Suprapubic skin (tissue), 4 donors: Measurements from ENCODE around the gene DCTN2. TPM values are rescaled to one million over a fixed set of nuclear protein-coding genes. Genes with fewer than 3 reads are reported as not detected.

Experiments used
- DNase-seq, 2 donors: peaks; one replicate each; pipeline ENCODE4 v3.0.0-alpha.2; 2019; ENCODE audit warnings: low spot score in 2 of 2
- H3K27ac ChIP-seq: fragments of 200-600 bp; sonication (generic); one replicate; pipeline ENCODE4 v1.5.1; 2019
- H3K27me3 ChIP-seq: fragments of 200-600 bp; sonication (generic); one replicate; pipeline ENCODE4 v1.5.1; 2019
- H3K36me3 ChIP-seq: fragments of 200-600 bp; sonication (generic); one replicate; pipeline ENCODE4 v1.5.1; 2019
- H3K4me1 ChIP-seq: fragments of 200-600 bp; sonication (generic); one replicate; pipeline ENCODE4 v1.5.1; 2019
- H3K4me3 ChIP-seq: fragments of 200-600 bp; sonication (generic); one replicate; pipeline ENCODE4 v1.5.1; 2019; ENCODE audit warnings: mild to moderate bottlenecking
- H3K9me3 ChIP-seq: fragments of 200-600 bp; sonication (generic); one replicate; pipeline ENCODE4 v1.5.1; 2019
- CTCF ChIP-seq, 2 donors: fragments of 200-600 bp in 1 of 2; fragments of 450-650 bp in 1 of 2; sonication (generic) in 1 of 2; IDR thresholded peaks; one replicate each; pipeline ENCODE4 v1.5.1; 2016 to 2019; ENCODE audit warnings: antibody characterized with exemption in 2 of 2, mild to moderate bottlenecking in 1 of 2, moderate library complexity in 1 of 2
- EP300 ChIP-seq: sonication (generic); formaldehyde crosslinking; IDR thresholded peaks from one replicate; pipeline ENCODE4 v1.6.1; 2017; ENCODE audit warnings: antibody characterized with exemption
- POLR2A ChIP-seq, 2 donors: fragments of 450-650 bp; IDR thresholded peaks; one replicate each; pipeline ENCODE4 v1.6.1; 2017; ENCODE audit warnings: antibody characterized with exemption in 2 of 2, mild to moderate bottlenecking in 2 of 2, moderate library complexity in 2 of 2
- POLR2AphosphoS5 ChIP-seq, 3 donors: sonication (generic); formaldehyde crosslinking; IDR thresholded peaks; one replicate each; pipeline ENCODE4 v1.6.1; 2017; ENCODE audit warnings: antibody characterized with exemption in 3 of 3
- WGBS: methylation state at CpG from one replicate; pipeline ENCODE4 v1.1.5; 2018; 5-methylcytosine and 5-hydroxymethylcytosine counted together
- total RNA-seq, 4 donors: library from RNA; depleted of rRNA; stranded (reverse); fragments of >200 nt; gene quantifications; one replicate each; pipeline ENCODE4 v1.1.0, GENCODE V29; 2016

Gene DCTN2
- 100 to 1,000 TPM; 152 to 242 (median 185) TPM for total RNA-seq

- WGBS: 0% methylated on average over 23 of the region's 56 CpGs
Measured at GRCh38 chr12:57546438-57547287, at the start of gene DCTN2. TSS of gene DCTN2 (minus strand) at chr12:57547192. CDS start at chr12:57547063, 129 bp downstream.

GRCh38 chr12:57593187-57593586 lies 46.2 kb upstream of the DCTN2 start:
- H3K9me3 ChIP-seq: no peaks in the 10 kb centered on the region
- peaks cover 27% of the 10 kb centered on the region for H3K4me1 ChIP-seq
- peaks cover 35% of the 10 kb centered on the region for H3K36me3 ChIP-seq
- H3K27me3 ChIP-seq: peaks cover 2% of the 10 kb centered on the region
- TF ChIP-seq POLR2AphosphoS5 (IDR thresholded peaks at IDR 0.05) (no peak), CTCF (IDR thresholded peaks at IDR 0.05) (no peak), POLR2A (IDR thresholded peaks at IDR 0.05) (no peak), EP300 (no peak)
- no peak for DNase-seq
- H3K27ac ChIP-seq: no peak overlapping the region
- WGBS: 91% methylated on average over 4 of the region's 4 CpGs
- no peak overlapping the region for H3K4me3 ChIP-seq

More at GRCh38 chr12:57546438-57547287, at the start of gene DCTN2:
- DNase-seq: peak; percentile 96 to 98
- Histone ChIP-seq H3K27me3 (peaks cover 31% of the 10 kb centered on the region), H3K4me3 (peak within 1 kb of the TSS; percentile 97), H3K27ac (peak within 1 kb of the TSS; percentile 88), H3K9me3 (no peaks in the 10 kb centered on the region), H3K36me3 (peaks cover 13% of the 10 kb centered on the region), H3K4me1 (peaks cover 32% of the 10 kb centered on the region)
- TF ChIP-seq EP300 (no peak), POLR2AphosphoS5 (IDR thresholded peaks at IDR 0.05) (peak in 1 of 3 donors; percentile 21), CTCF (IDR thresholded peaks at IDR 0.05) (peak in 1 of 2 donors; percentile 6), POLR2A (IDR thresholded peaks at IDR 0.05) (peak in 1 of 2 donors; percentile 28)

GRCh38 chr12:57592551-57593165 lies 45.7 kb upstream of the DCTN2 start:
- Histone ChIP-seq H3K9me3 (no peaks in the 10 kb centered on the region), H3K36me3 (peaks cover 30% of the 10 kb centered on the region), H3K27ac (no peak overlapping the region), H3K4me3 (no peak overlapping the region), H3K27me3 (peaks cover 7% of the 10 kb centered on the region), H3K4me1 (peaks cover 27% of the 10 kb centered on the region)
- 50% methylated on average over 2 of the region's 2 CpGs for WGBS
- DNase-seq: no peak
- TF ChIP-seq EP300: no peak
- TF ChIP-seq CTCF (IDR thresholded peaks at IDR 0.05): no peak
- TF ChIP-seq POLR2AphosphoS5 (IDR thresholded peaks at IDR 0.05): no peak
- no peak for TF ChIP-seq POLR2A (IDR thresholded peaks at IDR 0.05)

DNA sequence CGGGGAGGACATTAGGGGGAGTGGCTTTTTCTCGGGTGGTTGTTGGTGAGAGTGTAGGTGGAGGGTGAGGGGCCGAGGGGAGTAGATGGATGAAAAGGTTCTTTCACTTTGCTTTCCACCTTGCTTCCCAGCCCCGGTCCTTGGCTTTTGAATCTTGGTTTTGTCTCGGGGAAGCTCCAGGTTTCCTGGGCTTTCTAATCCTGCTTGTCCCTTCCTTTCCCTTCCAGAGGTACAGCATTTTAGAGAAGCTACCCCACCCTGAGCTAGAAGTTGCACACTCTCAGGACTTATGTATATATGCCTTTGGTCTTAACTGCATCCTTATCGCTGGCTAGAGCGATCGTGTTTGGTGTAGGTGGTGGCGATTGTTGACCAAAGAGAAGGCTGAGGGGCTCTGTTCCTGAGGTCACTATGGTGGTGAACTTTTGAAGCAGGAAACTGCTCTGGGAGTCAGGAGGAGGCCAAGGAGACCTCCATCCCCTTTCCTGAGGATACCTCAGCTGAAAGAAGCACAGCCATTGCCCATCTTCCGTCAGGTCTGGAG lies 44.9 kb upstream of the DCTN2 start:
- no peak for DNase-seq

More for the DNA sequence above, 44.9 kb upstream of the DCTN2 start:
- H3K9me3 ChIP-seq: no peaks in the 10 kb centered on the region
- H3K4me3 ChIP-seq: peak overlapping the region; percentile 82
- peaks cover 7% of the 10 kb centered on the region for H3K27me3 ChIP-seq
- TF ChIP-seq EP300: no peak
- no peak for TF ChIP-seq POLR2A (IDR thresholded peaks at IDR 0.05)
- no peak for TF ChIP-seq CTCF (IDR thresholded peaks at IDR 0.05)
- no peak for TF ChIP-seq POLR2AphosphoS5 (IDR thresholded peaks at IDR 0.05)
- peaks cover 27% of the 10 kb centered on the region for H3K4me1 ChIP-seq
- no peak overlapping the region for H3K27ac ChIP-seq
- H3K36me3 ChIP-seq: peaks cover 22% of the 10 kb centered on the region
- 40% methylated on average over 10 of the region's 10 CpGs for WGBS
